ENCODE measurements around the gene CEMP1.

GRCh38 chr16:2531696-2532493 is 687 bp upstream of the CEMP1 start:
- TF ChIP-seq POLR2AphosphoS5 (IDR thresholded peaks at IDR 0.05; ENCODE audit: low read depth, low read length) (peak; percentile 84), SIN3A (IDR thresholded peaks at IDR 0.05; ENCODE audit: borderline replicate concordance, insufficient read depth, low read length) (no peak), FOXP2 (optimal IDR thresholded peaks at IDR 0.05; ENCODE audit: borderline replicate concordance, extremely low read depth, extremely low read length, insufficient read depth) (peak; percentile 78), TAF1 (IDR thresholded peaks at IDR 0.05; ENCODE audit: borderline replicate concordance, insufficient read depth, low read length) (no peak)
- TF ChIP-seq, protein P1, sequence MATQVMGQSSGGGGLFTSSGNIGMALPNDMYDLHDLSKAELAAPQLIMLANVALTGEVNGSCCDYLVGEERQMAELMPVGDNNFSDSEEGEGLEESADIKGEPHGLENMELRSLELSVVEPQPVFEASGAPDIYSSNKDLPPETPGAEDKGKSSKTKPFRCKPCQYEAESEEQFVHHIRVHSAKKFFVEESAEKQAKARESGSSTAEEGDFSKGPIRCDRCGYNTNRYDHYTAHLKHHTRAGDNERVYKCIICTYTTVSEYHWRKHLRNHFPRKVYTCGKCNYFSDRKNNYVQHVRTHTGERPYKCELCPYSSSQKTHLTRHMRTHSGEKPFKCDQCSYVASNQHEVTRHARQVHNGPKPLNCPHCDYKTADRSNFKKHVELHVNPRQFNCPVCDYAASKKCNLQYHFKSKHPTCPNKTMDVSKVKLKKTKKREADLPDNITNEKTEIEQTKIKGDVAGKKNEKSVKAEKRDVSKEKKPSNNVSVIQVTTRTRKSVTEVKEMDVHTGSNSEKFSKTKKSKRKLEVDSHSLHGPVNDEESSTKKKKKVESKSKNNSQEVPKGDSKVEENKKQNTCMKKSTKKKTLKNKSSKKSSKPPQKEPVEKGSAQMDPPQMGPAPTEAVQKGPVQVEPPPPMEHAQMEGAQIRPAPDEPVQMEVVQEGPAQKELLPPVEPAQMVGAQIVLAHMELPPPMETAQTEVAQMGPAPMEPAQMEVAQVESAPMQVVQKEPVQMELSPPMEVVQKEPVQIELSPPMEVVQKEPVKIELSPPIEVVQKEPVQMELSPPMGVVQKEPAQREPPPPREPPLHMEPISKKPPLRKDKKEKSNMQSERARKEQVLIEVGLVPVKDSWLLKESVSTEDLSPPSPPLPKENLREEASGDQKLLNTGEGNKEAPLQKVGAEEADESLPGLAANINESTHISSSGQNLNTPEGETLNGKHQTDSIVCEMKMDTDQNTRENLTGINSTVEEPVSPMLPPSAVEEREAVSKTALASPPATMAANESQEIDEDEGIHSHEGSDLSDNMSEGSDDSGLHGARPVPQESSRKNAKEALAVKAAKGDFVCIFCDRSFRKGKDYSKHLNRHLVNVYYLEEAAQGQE (IDR thresholded peaks at IDR 0.05; ENCODE audit: insufficient read depth in 1 of 2, low read depth in 2 of 2, low read length in 2 of 2) = no peak
